Dermis blood vessel endothelial cell (primary cell): Measurements from ENCODE around the gene HSF5. TPM values are rescaled to one million over a fixed set of nuclear protein-coding genes. Genes with fewer than 3 reads are reported as not detected.

Source experiments
- total RNA-seq: library from RNA; depleted of rRNA; stranded (reverse); fragments of >200 nt; gene quantifications from 2 replicates; pipeline ENCODE4 v1.2.3, GENCODE V29; 2014

The HSF5 gene
- total RNA-seq, 1 donor from 2014 or later: 0.17 TPM

Other genes with a start within 250 kb of the HSF5 start
- under 0.01 TPM in 1 of 2 replicates, not detected in the other for gene LPO, start 249.8 kb downstream of the HSF5 start, total RNA-seq
- gene MPO, start 207.5 kb downstream of the HSF5 start, total RNA-seq: not detected in 2 replicates
- under 0.01 and 0.14 TPM in 2 replicates for gene TSPOAP1, start 159.6 kb downstream of the HSF5 start, total RNA-seq
- 39.0 and 53.6 TPM in 2 replicates for gene SUPT4H1, start 136.2 kb downstream of the HSF5 start, total RNA-seq
- gene RNF43, start 70.9 kb downstream of the HSF5 start, total RNA-seq: not detected in 2 replicates
- gene MTMR4, start 26.2 kb upstream of the HSF5 start, total RNA-seq: 53.9 and 57.5 TPM in 2 replicates
- under 0.01 and 0.05 TPM in 2 replicates for gene TEX14, start 203.6 kb upstream of the HSF5 start, total RNA-seq
- gene RAD51C, start 204.2 kb upstream of the HSF5 start, total RNA-seq: 22.8 and 28.3 TPM in 2 replicates